ENCODE measurements around the gene PARP16.

Gene PARP16, protein sequence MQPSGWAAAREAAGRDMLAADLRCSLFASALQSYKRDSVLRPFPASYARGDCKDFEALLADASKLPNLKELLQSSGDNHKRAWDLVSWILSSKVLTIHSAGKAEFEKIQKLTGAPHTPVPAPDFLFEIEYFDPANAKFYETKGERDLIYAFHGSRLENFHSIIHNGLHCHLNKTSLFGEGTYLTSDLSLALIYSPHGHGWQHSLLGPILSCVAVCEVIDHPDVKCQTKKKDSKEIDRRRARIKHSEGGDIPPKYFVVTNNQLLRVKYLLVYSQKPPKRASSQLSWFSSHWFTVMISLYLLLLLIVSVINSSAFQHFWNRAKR

DNA sequence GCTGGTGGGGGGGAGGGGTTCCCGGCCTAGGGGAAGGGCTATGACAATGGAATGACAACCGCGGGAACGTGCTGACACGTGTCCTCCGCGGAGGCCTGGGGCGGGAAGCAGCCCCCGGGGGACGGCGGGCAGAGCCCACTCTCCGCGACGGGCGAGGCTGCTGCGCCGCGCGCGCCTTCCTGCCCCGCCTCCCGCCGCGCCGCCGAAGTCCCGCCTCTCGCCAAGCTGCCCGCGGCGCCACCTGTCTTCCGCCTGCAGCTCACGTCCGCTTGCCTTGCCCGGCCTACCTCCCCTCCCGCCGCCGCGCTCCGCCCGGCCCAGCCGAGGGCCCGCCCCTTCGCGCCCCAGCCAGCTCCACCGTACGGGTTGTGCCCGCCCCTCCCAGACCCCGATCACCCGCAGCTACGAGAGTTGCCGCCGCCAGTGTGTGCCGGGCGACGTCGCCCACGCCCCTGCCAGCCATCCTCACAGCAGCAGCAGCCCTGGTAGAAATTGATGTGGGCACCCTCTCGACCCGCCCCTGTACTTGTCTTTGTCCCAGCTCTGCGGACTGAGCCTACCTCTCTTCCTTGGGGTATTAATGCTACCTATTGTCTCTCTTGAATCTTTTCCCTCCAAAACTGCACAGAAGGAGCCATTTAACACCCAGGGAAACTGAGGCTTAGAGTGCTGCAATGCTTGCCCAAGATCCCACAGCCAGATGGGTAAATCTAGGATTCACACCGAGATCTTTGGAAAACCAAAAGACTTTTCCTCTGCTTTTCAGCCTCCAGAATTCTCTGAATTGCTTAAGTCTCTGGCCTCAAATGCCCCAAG is at the start of gene PARP16:
TSS of gene PARP16 (minus strand) at position 180 of the 816 bp plus-strand sequence. CDS start 457 bp downstream, outside the sequence.
- DNase-seq, result peak; percentile 95

DNA sequence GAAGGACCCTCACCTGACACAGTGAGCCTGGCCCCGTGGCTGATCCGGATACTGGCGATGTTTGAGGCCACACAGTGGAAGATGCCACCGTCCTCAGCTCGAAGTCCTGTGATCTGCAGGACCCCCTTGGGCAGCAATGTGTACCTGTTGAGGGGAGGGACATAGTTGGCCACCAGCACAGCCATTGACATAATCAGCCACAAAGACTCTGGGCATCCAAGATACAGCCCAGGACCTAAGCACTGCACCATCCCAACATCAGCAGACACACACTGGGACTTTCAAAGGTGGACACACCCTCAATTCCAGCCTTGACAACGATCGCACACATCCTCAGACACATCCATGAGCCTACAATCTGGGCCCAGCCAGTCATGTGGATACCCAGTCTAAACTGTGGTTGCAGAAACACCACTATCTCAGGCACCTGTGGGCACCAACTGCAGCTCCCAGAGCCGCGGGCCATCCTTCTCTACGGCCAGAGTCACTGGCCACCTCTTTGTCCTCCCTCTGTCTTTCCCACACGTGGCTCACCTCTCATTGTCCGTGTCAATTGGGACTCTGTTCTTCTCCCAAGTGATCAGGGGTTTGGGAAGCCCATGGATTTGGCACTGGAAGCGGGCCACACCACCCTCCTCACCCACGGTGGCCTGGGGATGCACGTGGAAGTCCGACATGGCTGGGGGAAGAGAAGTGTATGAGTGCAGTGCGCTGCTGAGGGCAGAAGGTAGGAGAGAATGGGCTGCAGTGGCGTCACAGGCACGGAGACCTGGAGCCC is 48.8 kb upstream of the PARP16 start:
- DNase-seq, result no peak

DNA sequence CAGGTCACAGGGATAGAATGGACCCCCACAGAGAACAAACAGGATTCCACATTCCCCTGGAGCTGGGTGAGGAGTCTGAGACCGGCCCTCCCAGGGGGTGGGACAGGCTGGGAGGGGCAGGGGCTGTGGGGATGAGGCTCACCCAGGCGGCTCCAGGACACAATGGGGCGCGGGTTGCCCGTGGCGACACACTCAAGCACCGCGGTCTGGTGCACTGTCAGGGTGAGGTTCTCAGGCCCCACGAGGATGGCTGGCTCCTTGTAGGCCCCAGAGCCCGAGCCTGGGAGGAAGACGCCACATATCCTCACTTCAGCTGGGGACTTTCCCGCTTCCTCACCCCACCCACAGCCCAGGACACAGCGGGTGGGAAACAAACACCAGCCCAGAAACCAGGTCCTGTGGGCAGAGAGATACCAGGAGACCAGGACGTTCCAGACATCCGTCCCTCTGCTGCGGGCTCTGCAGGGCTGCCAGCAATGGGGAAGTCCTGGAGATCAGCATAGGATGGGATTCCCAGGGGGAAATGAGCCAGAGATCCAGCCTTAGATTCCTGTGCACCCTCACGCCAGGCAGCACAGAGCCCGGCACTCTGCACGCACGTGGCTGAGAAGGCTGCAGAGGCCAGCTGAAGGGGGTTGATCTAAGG is 48.0 kb upstream of the PARP16 start:
- no peak for DNase-seq

DNA sequence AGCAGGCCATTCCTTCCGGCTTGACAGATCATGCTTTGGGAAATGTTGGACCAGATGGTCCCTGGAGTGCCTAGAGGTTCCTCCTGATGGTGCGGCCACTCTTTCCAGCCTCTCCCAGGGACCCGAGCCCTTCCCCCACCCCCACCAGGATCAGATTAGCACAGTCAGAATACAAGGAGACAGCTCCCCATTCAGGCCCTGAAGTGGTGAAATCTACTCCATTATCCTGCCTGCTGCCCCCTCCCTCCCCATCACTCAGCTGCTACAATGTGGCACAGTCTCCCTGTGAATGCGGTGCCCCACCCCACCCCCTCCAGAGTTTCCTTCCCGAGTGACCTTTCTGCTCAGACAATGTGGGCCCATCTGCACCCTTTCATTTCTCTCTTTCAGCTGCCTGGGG is 47.2 kb upstream of the PARP16 start:
- no peak for DNase-seq

DNA sequence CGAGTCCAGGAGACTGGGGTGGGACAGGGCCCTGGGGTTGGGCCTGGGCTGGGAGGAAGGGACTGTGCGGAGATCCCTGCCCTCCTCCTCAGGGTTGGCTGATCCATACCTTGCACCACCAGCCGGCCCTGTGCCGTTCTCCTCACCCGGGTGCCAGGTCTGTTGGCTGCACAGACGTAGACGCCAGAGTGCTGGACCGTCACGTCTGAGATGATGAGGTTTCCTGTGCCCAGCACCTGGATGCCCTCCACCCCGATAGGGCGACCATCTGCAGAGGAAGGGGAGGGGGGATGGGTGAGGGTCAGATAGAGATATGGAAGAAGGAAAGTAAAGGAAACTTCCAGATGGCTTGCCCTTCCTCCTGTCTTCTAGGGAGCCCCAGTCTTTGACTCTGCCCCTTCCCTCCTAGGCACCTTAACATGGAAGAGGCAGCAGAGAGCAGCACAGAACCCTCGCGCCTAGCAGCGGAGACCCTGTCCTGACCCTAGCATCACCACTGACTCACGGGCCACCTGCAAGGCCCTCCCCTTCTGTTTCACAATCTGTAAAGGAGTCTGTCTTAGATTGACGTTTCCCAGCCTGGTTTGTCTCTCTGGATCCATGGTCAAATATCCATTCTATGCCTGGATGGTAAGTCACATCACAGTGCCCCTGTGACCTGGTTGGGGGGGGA is 46.6 kb upstream of the PARP16 start:
- no peak for DNase-seq

GRCh38 chr15:65332391-65333147 is 45.9 kb upstream of the PARP16 start:
- no peak for DNase-seq

- DNase-seq, result no peak
Observed at GRCh38 chr15:65331811-65332210, 45.1 kb upstream of the PARP16 start.

DNA sequence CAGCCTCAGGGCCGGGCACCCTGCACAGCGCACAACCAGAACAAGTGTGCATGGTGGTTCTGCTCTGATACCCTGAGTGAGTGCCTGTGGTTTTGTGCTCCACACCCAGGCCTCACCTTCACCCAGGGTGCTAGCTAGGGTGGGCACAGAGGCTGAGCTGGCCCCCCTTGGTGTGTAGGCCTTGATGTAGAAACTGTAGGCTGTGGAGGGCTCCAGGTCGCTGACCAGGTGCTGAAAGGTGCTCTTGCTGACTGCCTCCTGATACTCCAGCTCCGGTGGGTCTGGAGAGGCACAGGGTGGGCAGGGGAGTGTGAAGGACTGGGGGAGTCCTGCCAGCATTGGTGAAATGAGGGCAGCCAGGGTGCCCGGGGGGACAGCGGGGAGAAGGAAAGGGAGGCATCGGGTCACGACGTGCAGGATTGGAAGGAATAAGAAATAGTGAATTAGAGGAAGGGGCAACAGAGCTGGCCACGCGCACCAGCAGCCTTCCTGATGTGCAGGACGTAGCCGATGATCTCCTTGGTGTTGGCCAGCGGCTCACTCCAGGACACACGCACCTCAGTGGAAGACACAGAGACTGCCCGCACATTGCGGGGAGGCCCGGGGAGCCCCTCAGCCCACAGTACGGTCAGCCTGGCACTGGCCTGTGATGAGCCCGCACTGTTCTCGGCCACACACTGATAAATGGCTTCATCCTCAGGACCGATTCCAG is 44.4 kb upstream of the PARP16 start:
- DNase-seq, result no peak

GRCh38 chr15:65329984-65330735 is 43.5 kb upstream of the PARP16 start:
- no peak for DNase-seq

- no peak for DNase-seq
Observed at GRCh38 chr15:65329288-65329983, 42.8 kb upstream of the PARP16 start.

DNA sequence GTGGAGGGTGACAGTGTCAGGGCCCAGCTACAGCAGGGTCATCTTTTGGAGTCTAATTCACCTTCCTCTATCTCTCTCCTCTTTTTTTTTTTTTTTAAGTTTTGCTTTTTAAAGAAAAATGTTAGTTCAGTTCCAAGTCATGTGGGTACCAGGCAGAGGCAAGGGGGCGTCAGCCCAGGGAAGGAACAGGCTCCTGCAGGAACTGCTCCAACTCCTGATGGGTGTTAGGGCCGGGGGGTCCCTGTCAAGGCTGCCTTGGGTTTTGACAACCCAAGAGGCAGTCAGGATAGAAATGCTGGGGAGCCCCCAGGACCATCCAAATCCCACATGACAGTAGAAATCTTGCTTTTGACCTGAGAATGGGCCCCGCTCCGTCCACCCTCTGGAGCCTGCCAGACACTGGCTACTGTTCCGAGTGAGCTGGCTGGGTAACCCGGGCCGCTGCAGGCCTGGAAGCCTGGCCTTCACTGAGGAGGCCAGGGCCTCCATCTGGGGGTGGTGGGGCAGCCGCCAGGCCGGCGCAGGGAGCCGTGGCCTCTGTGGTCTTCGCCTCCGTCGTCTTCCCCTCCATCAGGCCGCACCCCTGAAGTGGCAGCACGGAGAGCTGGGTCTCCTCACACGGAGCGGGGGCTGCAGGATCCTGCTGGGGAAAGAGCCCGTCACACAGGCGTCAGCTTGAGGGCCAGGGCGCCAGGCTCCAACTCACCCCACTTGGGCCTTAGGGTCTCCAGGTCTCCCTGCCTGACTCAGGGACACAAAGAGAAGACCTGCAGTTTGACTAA is 42.0 kb upstream of the PARP16 start:
- DNase-seq, result no peak

DNA sequence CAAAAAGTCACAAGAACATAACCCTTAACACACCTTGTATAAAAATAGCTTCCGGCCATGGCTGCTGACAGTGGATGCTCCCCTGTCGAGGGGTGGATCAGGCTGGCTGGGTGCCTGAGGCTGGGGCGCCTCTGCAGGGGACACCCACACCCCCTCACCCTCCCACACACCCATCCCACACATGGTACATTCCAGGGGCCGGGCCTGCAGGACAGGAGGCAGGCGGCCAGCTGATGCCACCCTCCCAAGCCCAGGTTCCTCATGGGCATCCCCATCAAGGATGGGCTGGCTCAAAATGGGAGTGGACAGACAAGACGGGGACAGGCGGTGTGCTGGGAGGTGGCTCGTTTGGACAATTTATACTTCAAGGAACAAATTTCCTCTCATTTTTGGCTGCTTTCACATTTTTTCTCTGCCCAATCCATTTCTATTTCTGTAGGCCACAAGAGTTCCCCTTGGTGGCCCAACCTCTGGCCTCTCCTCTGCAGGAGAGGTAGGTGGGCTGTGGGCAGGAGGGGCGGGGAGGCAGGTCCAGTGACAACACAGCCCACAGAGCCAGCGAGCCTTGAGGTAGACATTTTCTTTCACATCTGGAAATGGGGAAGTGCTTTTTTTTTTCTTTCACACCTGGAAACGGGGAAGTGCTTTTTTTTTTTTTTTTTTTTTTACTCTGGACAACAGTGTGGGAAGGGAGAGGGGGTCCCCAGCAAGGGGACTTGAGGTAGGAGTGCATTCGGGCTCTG is 41.1 kb upstream of the PARP16 start:
- no peak for DNase-seq

GRCh38 chr15:65326818-65327217 is 40.1 kb upstream of the PARP16 start:
- DNase-seq, result no peak

DNA sequence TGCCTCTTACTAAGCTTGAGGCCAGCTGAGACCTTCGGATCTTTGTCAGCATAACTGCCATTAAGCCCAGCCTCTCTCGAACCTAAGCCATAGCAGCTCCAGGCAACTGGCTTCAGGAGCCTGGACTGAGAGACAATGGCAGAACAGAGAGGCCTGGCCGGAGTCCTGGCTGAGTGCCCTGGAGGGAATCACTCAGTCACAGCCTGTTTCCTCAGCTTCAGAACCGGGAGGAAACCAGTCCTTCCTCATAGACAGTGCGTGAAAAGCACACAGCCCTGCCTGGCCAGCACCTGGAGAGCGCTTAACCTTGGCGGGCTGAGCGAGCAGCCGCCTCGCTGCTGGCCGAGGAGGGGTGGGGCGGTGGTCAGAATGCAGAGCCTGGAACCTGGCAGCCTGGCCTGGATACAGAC is 39.4 kb upstream of the PARP16 start:
- no peak for DNase-seq

GRCh38 chr15:65323071-65323511 is 36.4 kb upstream of the PARP16 start:
- DNase-seq, result no peak

DNA sequence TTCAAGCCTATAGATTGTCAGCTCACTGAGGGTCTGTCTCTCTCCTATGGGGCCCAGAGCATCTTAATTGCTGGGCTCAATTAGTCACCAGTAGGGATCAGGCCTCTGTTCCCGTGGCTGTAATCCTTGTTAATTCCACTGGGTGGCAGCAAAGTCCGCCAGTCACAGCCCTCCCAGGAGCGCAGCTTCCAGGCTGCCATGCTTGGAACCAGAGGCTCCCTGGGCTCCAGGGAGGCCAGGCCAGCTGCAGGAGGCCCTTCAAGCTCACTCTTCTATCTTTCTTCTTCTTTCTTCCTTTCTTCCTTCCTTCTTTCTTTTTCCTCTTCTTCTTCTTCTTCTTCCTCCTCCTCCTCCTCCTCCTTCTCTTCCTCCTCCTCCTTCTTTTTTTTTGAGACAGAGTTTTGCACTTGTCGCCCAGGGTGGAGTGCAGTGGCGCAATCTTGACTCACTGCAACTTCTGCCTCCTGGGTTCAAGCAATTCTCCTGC is 32.2 kb upstream of the PARP16 start:
- DNase-seq, result peak; percentile 87

DNA sequence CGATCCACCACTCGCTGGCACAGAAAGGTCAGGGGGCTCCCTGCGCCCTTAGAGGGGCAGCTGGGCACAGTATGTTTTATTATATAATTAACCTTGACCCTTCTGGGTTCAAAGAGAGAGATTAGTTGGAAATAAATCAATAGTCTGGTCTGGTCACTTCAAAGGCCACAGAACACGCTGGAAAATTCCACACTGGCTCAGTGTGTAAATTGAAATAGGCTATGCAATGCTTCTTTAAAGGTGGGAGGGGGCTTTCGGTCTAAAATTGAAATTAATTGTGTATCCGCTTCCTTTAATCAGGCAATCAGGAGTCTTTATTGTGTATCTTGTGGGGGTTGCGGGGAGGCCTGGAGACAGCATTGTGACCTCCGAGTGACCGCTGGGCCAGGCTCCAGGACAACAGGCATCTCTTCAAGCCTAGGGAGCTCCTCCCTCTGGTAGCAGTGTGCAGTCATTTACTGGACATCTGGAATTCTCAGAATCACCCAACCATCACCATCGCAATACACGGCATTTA is 25.8 kb upstream of the PARP16 start:
- no peak for DNase-seq

All from activated CD4-positive, alpha-beta T cell treated with anti-CD3 and anti-CD28 coated beads, Interleukin-2, Interleukin-6, amounts not matched to agents 100 ng/mL and 50 ng/mL, durations not matched to agents 16 hours and 8 hours (primary cell).